Measurements from ENCODE around the gene BOLA2.
A peak's percentile ranks its signal among the peaks of the same experiment; 100 is the strongest.
"Not testable (repeated sequence)": the region's sequence is repeated elsewhere in the genome, so short reads cannot be mapped to it uniquely, and the experiment has no call there.

BOLA2 gene
- total RNA-seq = 0 reads per million in 3 experiments

DNA sequence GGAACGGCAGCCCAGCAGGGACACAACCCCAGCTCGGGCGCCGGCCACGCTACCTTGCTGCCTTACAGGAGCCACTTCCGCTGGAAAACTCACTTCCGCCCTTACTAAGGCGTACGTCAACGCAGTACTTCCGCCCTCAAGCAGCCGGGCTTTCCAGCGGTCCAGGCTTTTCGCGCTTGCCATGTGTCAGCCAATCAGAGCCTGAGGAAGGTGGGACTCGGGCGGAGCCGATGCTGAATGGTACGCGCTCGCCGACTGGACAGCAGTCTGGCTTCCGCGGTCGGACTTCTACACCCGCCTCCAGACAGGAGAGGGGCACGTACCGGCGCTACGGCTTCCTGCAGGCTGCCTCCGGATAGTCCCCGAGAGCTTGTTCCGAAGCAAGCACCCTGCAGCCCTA, at the start of gene BOLA2, which contains the start of gene SLX1B:
TSS of gene BOLA2 (minus strand) at position 83 of the 400 bp plus-strand sequence. CDS start 98 bp downstream, outside the sequence.
TSS of gene SLX1B (plus strand) at position 265 of the 400 bp plus-strand sequence.
- not testable (repeated sequence) for DNase-seq

DNA sequence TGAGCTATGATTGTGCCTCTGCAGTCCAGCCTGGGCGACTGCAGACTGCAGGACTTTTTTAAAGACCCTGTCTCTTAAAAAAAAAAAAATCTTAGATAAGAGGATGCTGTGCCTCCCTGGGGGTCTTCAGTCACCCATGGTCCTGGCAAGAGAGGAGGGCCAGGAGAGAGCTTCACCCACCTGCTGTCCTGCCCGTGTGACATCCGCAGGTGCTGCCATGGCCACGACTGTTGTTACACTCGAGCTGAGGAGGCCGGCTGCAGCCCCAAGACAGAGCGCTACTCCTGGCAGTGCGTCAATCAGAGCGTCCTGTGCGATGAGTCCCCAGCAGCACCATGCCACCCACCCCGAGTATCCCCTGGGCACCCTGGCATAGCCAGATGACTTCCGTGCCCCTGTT, 28.1 kb upstream of the BOLA2 start:
- not testable (repeated sequence) for DNase-seq

DNA sequence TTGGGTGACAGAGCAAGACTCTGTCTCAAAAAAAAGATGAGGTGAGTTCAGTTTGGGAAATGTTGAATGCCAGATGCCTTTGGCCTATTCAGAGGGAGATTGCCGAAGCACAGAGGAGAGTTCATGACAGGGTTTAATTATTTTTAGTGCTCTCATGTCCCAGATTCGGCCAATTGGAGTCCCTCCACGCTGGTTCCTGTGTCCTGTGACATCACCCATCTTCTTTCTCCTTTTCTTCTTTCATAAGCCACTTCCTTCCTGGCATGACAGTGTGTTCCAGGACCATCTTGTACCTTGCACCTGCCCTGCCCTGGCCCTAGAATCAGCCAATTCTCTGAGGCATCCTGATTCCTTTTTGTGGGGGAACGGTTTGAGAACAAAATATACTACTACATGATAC, 17.9 kb upstream of the BOLA2 start:
- DNase-seq = not testable (repeated sequence)

DNA sequence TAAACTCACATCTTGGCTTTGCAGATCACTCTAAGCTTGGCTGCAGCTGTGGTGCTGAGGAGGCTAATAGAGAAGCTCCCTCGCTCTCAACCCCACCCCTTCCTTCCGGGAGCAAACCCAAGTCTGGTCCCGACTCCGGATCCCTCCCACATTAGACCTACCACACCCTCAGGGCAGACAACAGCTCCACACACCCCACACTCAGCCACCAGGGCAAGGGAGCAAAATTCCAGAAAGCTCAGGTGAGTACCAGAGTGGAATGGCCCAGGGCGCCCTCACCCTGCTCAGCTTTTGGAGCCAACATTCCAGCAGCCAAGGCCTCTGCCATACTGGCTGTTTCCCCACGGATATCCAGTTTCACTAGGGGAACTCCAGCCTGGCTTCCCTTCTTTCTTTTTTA, 15.5 kb upstream of the BOLA2 start:
- peak; percentile 44 for DNase-seq

DNA sequence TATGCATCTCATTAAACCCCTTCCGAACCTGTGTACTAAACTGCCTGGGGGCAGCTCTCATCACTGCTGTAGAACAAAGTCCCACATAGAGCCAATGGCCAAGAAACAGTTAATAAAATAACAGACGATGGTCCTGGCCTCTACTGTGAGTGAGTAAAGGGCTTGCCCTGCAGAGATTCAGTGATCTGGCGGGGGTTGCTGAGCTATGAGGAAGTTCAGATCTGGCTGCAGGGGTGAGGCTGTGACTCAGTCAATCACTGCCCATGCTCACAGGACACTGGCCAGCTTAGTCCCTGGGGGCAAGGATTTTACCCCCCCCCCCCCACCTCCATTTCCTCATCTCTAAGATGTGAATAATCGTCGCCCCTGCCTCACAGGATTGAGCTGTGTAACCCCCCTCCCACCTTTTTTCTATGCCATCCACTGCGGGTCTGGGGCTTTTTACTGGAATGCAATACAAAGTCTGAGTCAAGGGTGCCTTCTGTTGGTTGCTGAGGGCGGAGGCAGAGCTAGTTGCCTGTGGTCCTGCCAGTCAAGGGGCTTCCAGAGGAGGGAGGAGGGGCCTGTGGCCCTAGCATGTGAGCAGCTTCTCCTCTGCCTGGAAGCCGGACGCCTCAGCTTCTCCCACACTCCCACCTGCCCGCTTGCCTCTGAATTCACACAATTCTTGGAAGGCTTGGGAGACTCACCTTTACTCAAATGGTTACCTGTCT, 13.7 kb upstream of the BOLA2 start:
- not testable (repeated sequence) for DNase-seq

DNA sequence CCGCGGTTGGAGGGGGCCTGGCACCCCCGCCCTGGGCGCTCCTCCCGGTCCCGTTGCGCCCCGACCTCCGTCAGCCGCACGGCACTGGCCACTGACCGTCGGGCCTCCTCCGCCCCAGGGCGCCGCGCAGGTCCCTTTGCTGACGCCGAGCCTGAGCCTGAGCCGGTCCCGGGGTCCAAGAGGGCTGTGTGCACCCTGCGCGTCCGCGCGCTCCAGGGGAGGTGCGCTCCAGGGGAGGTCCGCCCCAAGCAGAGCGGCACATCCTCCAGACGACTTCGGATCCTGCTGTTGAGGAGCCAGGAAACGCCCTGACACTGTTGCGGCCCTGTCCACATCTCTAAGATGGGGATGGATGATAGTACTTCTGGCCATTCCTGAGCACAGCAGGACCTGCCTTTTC, 12.8 kb upstream of the BOLA2 start:
- not testable (repeated sequence) for DNase-seq

DNA sequence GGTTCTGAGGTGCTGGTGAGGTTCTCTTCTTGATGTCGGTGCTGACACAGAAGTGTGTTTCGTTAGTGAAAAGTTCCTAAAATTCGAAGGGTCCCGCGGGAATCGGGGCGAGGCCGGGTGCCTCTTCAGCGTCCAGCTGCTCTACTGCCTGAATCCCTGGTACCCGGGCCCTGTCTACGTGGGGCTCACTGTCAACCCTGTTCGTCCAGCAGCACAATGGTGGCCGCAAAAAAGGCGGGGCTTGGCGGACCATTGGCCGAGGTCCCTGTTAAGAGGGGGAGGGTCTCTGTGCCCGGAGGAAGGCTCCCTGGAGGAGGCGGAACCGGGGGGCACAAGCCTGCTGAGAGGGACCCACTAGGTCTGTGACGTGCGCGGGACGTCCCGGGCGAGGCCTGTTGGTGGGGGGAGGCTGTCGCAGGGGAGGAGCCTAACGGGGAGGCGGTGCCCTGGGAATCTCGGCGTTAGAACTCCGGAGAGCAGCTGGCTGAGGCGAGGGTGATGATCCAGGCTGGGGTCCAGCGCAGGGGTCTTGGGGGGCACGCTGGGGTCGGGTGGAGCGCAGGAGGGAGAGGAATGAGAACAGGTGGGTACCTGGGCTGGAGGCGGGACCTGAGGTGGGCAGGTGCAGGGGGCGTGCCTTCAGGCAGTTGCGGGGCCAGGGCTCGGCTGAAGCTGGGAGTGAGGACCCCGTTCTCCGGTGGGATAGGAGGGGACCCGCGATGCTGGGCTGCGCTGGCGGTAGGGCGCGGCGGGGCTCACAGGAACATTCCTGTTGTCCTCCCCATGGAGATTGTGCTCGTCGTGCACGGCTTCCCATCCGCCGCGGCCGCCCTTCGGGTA, 12.1 kb upstream of the BOLA2 start:
- not testable (repeated sequence) for DNase-seq

DNA sequence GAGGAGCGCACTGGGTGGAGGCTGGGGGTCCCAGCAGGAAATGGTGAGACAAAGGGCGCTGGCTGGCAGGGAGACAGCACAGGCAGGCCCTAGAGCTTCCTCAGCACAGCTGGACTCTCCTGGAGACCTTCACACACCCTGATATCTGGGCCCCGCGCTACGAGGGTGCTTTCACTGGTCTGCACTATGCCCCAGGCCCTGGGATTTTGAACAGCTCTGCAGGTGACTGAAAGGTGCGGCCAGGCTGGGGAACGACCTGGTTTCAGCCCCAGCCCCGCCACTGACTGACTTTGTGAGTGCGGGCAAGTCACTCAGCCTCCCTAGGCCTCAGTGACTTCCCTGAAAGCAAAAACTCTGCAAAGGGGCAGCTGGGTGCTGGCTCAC, 6.5 kb upstream of the BOLA2 start:
- DNase-seq = not testable (repeated sequence)

DNA sequence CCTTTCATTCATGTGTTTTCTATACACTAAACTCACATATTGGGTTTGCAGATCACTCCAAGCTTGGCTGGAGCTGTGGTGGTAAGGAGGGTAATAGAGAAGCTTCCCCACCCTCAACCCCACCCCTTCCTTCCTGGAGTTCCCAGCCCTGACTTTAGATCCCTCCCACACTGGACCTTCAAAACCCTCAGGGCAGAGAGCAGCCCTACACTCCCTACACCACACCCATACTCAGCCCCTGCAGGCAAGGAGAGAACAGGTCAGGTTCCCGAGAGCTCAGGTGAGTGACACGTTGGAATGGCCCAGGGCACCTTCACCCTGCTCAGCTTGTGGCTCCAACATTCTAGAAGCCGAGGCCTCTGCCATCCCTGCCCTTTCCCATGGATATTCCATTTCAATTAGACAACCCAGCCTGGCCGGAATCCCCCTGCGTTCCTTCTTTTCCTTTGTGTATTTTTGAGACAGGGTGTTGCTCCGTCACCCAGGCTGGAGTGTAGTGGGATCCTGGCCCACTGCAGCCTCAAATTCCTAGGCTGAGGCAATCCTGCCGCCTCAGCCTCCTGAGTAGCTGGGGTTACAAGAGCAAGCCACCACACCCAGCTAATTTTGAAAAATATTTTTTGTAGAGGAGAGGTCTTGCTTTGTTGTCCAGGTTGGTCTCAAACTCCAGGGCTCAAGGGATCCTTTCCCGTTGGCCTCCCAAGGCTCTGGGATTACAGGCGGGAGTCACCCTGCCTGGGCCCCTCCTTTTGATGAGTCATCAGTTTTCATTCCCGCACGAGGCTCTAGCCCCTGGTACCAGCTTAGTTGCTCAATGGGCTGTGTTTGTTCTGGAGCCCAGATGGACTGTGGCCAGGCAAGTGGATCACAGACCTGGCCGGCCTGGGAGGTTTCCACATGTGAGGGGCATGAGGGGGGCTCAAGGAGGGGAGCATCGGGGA, 5.8 kb upstream of the BOLA2 start, which contains the start of gene SULT1A4:
TSS of gene SULT1A4 (plus strand) at position 208 of the 941 bp plus-strand sequence. CDS start 1,473 bp downstream, outside the sequence.
- not testable (repeated sequence) for DNase-seq

DNA sequence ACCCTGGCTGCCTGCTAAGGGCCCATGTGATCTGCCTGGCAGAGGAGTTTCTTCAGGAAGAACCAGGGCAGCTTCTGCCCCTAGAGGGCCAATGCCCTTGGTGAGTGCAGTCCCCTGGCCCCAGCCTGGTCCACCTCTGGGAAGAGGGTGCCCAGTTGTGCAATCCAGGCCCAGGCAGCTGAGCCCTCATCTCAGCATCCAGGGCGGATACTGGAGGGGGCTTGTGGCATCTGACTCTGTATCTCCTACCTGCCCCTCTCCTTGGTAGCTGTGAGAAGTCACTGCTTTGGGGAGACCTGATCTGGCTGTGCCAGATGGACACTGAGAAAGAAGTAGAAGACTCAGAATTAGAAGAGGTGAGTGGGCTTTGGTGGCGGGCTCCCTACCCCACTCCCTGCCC, 3.5 kb upstream of the BOLA2 start:
- not testable (repeated sequence) for DNase-seq

DNA sequence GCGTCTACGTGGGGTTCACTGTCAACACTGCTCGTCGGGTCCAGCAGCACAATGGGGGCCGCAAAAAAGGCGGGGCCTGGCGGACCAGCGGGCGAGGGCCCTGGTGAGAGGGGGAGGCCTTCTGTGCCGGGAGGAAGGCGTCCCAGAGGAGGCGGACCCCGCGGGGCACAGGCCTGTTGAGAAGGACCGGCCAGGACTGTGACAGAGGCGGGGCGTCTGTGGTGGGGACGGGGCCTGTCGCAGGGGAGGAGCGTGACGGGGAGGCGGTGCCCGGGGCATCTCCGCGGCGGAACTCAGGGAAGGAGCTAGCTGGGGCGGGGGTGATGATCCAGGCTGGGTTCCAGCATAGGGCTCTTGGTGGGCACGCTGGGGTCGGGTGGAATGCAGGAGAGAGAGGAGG, 677 bp upstream of the BOLA2 start:
- DNase-seq = not testable (repeated sequence)

DNA sequence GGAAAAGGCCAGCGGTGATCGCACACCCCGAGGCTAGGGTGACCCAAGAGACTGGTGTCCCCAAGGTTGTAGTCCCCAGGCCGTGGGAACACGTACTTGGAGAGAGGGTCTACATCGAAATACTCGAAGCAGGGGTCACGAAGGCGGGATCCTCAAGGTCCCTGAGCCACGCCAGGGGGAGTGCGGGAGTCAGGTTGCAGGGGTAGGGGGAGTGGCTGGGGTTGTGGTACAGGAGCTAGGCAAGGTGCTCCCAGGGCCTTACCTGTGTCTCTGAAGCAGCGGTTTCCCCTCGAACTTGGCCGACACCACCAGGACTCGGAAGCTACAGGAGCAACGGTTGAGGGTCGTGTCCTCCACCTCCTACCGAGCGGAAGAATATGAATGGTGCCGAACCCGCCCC, 397 bp downstream of the BOLA2 start:
- not testable (repeated sequence) for DNase-seq

DNA sequence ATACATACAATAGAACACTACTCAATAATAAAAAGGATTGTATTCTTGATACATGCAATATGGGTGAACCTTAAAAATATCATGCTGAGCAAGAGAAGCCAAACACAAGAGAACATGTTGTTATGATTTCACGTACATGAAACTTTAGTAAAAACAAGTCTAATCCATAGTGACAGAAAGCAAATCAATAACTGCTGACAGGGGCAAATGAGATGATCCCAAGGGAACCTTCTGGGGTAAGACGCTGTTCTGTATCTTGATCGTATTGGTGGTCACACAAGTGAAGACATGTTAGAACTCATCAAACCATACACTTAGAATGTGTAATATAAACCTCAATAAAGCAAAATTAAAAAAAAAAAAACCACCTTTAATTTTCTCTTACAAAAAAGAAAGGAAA, 28.8 kb downstream of the BOLA2 start:
- DNase-seq = not testable (repeated sequence)

DNA sequence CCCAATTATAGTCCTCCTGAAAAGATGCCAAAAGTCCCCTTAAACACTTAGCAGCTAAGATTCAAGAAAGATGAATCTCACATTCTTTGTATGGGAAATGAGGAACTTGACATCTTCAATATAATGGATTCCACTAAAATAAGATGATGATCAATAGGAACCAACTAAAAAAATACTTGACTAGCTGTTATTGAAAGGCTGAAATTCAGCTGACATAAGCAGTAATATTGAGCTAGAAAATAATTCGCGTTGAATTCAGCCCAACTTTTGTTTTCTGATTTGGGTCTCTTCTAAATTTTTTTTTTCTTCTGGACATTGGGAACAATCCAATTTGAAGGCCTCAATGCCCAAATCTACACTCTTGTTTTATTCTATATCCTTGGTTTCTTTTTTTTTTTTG, 30.6 kb downstream of the BOLA2 start:
- not testable (repeated sequence) for DNase-seq

DNA sequence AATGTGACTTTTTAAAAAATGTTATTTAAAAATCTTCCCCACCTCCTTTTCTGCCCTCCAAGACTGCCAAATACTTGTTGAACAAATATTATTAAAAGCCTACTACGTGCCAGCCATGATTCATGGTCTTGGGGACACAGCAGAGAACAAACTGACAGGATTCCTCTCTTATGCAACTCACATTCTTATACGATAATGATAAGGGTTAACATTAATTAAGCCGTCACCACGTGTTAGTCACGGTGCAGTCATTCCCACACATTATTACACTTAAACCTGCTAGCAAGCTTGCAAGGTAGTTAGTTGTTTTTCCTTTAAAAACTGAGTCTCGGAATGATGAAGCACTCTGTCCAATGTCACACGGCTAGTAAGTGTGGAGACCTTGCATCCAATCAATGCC, 48.9 kb downstream of the BOLA2 start:
- not testable (repeated sequence) for DNase-seq

Data from central memory CD4-positive, alpha-beta T cell (primary cell).